GM18498 (cell line): ENCODE results near the gene TMEM18.
"Not testable (repeated sequence)": the region's sequence is repeated elsewhere in the genome, so short reads cannot be mapped to it uniquely, and the experiment has no call there.

Experiments
- ATAC-seq: cut with Tn5 transposase; IDR thresholded peaks from one replicate; pipeline ENCODE4 v1.9.1; 2021; ENCODE audit warnings: mild to moderate bottlenecking, moderate library complexity; ENCODE audit not compliant: unreplicated experiment

TMEM18 gene

GRCh38 chr2:677056-677958 lies at the start of gene TMEM18:
TSS of gene TMEM18 (minus strand) at chr2:677406. CDS start at chr2:677345, 61 bp downstream.
- peak; percentile 62 for ATAC-seq

GRCh38 chr2:726169-726568 lies 49.0 kb upstream of the TMEM18 start:
- peak; percentile 77 for ATAC-seq

- no peak for ATAC-seq
These were observed 48.3 kb upstream of the TMEM18 start for GRCh38 chr2:725468-725867.

- no peak for ATAC-seq
These were observed 46.6 kb upstream of the TMEM18 start for GRCh38 chr2:723761-724160.

- no peak for ATAC-seq
These were observed 43.6 kb upstream of the TMEM18 start for GRCh38 chr2:720842-721241.

- ATAC-seq, result no peak
These were observed 42.5 kb upstream of the TMEM18 start for GRCh38 chr2:719734-720133.

GRCh38 chr2:719191-719590 lies 42.0 kb upstream of the TMEM18 start:
- no peak for ATAC-seq

- no peak for ATAC-seq
These were observed 40.5 kb upstream of the TMEM18 start for GRCh38 chr2:717661-718060.

- ATAC-seq, result no peak
These were observed 38.8 kb upstream of the TMEM18 start for GRCh38 chr2:715854-716560.

- no peak for ATAC-seq
These were observed 37.8 kb upstream of the TMEM18 start for GRCh38 chr2:715038-715437.

- peak; percentile 98 for ATAC-seq
These were observed 37.0 kb upstream of the TMEM18 start for GRCh38 chr2:714005-714741.

- ATAC-seq, result no peak
These were observed 33.9 kb upstream of the TMEM18 start for GRCh38 chr2:710867-711665.

GRCh38 chr2:709138-709765 lies 32.0 kb upstream of the TMEM18 start:
- no peak for ATAC-seq

- ATAC-seq, result no peak
These were observed 31.5 kb upstream of the TMEM18 start for GRCh38 chr2:708667-709066.

- peak; percentile 95 for ATAC-seq
These were observed 28.8 kb upstream of the TMEM18 start for GRCh38 chr2:705971-706511.

GRCh38 chr2:702765-703164 lies 25.6 kb upstream of the TMEM18 start:
- not testable (repeated sequence) for ATAC-seq

GRCh38 chr2:696999-697627 lies 19.9 kb upstream of the TMEM18 start:
- ATAC-seq, result no peak

- ATAC-seq, result peak; percentile 97
These were observed 19.3 kb upstream of the TMEM18 start for GRCh38 chr2:696463-696862.

- no peak for ATAC-seq
These were observed 17.8 kb upstream of the TMEM18 start for GRCh38 chr2:694906-695510.
